HL-60 (cell line): ENCODE data around the gene ZNF766.

Experiments used
- DNase-seq, 2 experiments: peaks; one replicate each; pipeline ENCODE4 v3.0.0-alpha.2; 2010 to 2020; ENCODE audit warnings: low read depth in 1 of 2, low spot score in 1 of 2
- H3K27ac ChIP-seq: fragments of 250-450 bp; sonication (Bioruptor Pico); replicated peaks from 2 replicates; pipeline ENCODE4 v1.5.1; 2020; ENCODE audit warnings: mild to moderate bottlenecking, moderate library complexity
- H3K27me3 ChIP-seq: fragments of 250-450 bp; sonication (Bioruptor Pico); 2 replicates; pipeline ENCODE4 v1.5.1; 2021; ENCODE audit warnings: mild to moderate bottlenecking, moderate library complexity; ENCODE audit not compliant: insufficient read depth, poor library complexity, severe bottlenecking
- H3K4me3 ChIP-seq: replicated peaks from 2 replicates; pipeline ENCODE4 v1.5.1; 2011; ENCODE audit warnings: mild to moderate bottlenecking, control low read depth, low read length; ENCODE audit not compliant: insufficient read depth
- CTCF ChIP-seq: IDR thresholded peaks from one replicate; pipeline ENCODE4 v1.5.1; 2011; ENCODE audit warnings: low read length, control low read depth, inconsistent platforms; ENCODE audit not compliant: insufficient read depth
- GABPA ChIP-seq: IDR thresholded peaks from 2 replicates; pipeline ENCODE4 v1.6.1; 2012; ENCODE audit warnings: low read depth
- POLR2AphosphoS5 ChIP-seq: IDR thresholded peaks from 2 replicates; pipeline ENCODE4 v1.6.1; 2012; ENCODE audit warnings: low read depth
- REST ChIP-seq: IDR thresholded peaks from 2 replicates; pipeline ENCODE4 v1.6.1; 2012; ENCODE audit warnings: low read depth; ENCODE audit not compliant: insufficient replicate concordance
- SPI1 ChIP-seq: IDR thresholded peaks from 2 replicates; pipeline ENCODE4 v1.6.1; 2012; ENCODE audit warnings: low read depth, mild to moderate bottlenecking, borderline replicate concordance

ZNF766 gene

GRCh38 chr19:52296773-52297600, 27.6 kb downstream of the ZNF766 start, which contains the start of gene ZNF480:
ZNF480 (plus strand) TSS chr19:52297169; CDS start chr19:52300413, 3,244 bp downstream.
- Histone ChIP-seq H3K4me3 (peak within 1 kb of the TSS; percentile 83), H3K27me3 (no peaks in the 10 kb centered on the region), H3K27ac (peak within 1 kb of the TSS; percentile 97)
- DNase-seq = peak; percentile 74 to 76
- TF ChIP-seq CTCF (no peak), GABPA (peak; percentile 6; the same call in 1 of the 2 replicates), REST (peak; percentile 18), SPI1 (no peak), POLR2AphosphoS5 (peak; percentile 86)

GRCh38 chr19:52297601-52298364, 28.4 kb downstream of the ZNF766 start:
- TF ChIP-seq POLR2AphosphoS5 = no peak
- TF ChIP-seq SPI1 = no peak
- no peak for TF ChIP-seq REST
- no peak for TF ChIP-seq CTCF
- no peak for TF ChIP-seq GABPA
- H3K4me3 ChIP-seq = peak overlapping the region; percentile 83

GRCh38 chr19:52307275-52307674, 37.9 kb downstream of the ZNF766 start:
- Histone ChIP-seq H3K27me3 (no peaks in the 10 kb centered on the region), H3K27ac (no peak overlapping the region), H3K4me3 (no peak overlapping the region)
- DNase-seq = peak; percentile 2 to 28
- TF ChIP-seq SPI1 (no peak), CTCF (no peak), REST (no peak), POLR2AphosphoS5 (no peak), GABPA (no peak)

More at GRCh38 chr19:52297601-52298364, 28.4 kb downstream of the ZNF766 start:
- Histone ChIP-seq H3K27me3 (no peaks in the 10 kb centered on the region), H3K27ac (peak overlapping the region; percentile 97)
- peak in 1 of 2 experiments; percentile 49 for DNase-seq
